Activated CD8-positive, alpha-beta T cell treated with anti-CD3 and anti-CD28 coated beads for 36 hours (primary cell): ENCODE results near the gene ACAD11. TPM values are rescaled to one million over a fixed set of nuclear protein-coding genes. Genes with fewer than 3 reads are reported as not detected.
A peak's percentile ranks its signal among the peaks of the same experiment; 100 is the strongest.

Experiments
- ATAC-seq: fragments of 200-7000 bp; cut with Tn5 transposase; one replicate; pipeline ENCODE4 v1.10.0; 2021; ENCODE audit warnings: mild to moderate bottlenecking, moderate library complexity
- CTCF ChIA-PET: fragments of 350-600 bp; sonication (Branson Sonifier 250); formaldehyde crosslinking; loops from one replicate; lab custom pipeline; 2021; ENCODE audit warnings: antibody characterized with exemption; lab: Charles Lee
- POLR2A ChIA-PET: fragments of 350-600 bp; sonication (Branson Sonifier 250); formaldehyde crosslinking; loops from one replicate; lab custom pipeline; 2021; ENCODE audit warnings: antibody characterized with exemption; lab: Charles Lee
- DNase-seq: peaks from one replicate; pipeline ENCODE4 v3.0.0-alpha.2; 2020
- H3K27ac Mint-ChIP-seq: one replicate; pipeline ENCODE4 v1.8.0; 2021; ENCODE audit warnings: mild to moderate bottlenecking, mixed read lengths
- H3K27me3 Mint-ChIP-seq: one replicate; pipeline ENCODE4 v1.8.0; 2021; ENCODE audit warnings: mixed read lengths
- H3K36me3 Mint-ChIP-seq: one replicate; pipeline ENCODE4 v1.8.0; 2021; ENCODE audit warnings: low read depth, mixed read lengths
- H3K4me1 Mint-ChIP-seq: one replicate; pipeline ENCODE4 v1.8.0; 2021; ENCODE audit warnings: low read depth, mixed read lengths
- H3K4me3 Mint-ChIP-seq: one replicate; pipeline ENCODE4 v1.8.0; 2021; ENCODE audit warnings: mild to moderate bottlenecking, moderate library complexity, mixed read lengths
- H3K9me3 Mint-ChIP-seq: one replicate; pipeline ENCODE4 v1.8.0; 2021; ENCODE audit warnings: mixed read lengths
- intact Hi-C: fragments of 100-400 bp; cut with micrococcal nuclease; formaldehyde crosslinking; loops from one replicate; pipeline ENCODE4 v1.10.0; 2022
- total RNA-seq, 2 experiments: library from RNA; stranded (reverse); gene quantifications; one replicate each; pipeline ENCODE4 v1.2.3, GENCODE V29; 2021
- TF ChIP-seq, protein P1 (sequence below): fragments of 200-600 bp; IDR thresholded peaks from one replicate; pipeline ENCODE4 v1.8.0; 2022; ENCODE audit warnings: antibody characterized with exemption, mild to moderate bottlenecking

Gene ACAD11
- total RNA-seq, 2 experiments from 2014 or later, result 20.6 to 22.3 TPM

GRCh38 chr3:132569153-132569552, 90.5 kb downstream of the ACAD11 start:
- intact Hi-C loops, result no loop called here
- DNase-seq, result no peak

GRCh38 chr3:132568422-132568821, 91.2 kb downstream of the ACAD11 start:
- TF ChIP-seq, protein P1, sequence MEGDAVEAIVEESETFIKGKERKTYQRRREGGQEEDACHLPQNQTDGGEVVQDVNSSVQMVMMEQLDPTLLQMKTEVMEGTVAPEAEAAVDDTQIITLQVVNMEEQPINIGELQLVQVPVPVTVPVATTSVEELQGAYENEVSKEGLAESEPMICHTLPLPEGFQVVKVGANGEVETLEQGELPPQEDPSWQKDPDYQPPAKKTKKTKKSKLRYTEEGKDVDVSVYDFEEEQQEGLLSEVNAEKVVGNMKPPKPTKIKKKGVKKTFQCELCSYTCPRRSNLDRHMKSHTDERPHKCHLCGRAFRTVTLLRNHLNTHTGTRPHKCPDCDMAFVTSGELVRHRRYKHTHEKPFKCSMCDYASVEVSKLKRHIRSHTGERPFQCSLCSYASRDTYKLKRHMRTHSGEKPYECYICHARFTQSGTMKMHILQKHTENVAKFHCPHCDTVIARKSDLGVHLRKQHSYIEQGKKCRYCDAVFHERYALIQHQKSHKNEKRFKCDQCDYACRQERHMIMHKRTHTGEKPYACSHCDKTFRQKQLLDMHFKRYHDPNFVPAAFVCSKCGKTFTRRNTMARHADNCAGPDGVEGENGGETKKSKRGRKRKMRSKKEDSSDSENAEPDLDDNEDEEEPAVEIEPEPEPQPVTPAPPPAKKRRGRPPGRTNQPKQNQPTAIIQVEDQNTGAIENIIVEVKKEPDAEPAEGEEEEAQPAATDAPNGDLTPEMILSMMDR, result no peak
- intact Hi-C loops, result no loop called here
- H3K27me3 Mint-ChIP-seq, result no peaks in the 10 kb centered on the region
- DNase-seq, result no peak
- H3K36me3 Mint-ChIP-seq, result peaks cover 51% of the 10 kb centered on the region
- ChIA-PET CTCF (interaction anchor here (1.3 to 1.4 kb wide), 2 partner anchors 32 to 73 kb away, joined by 3 read pairs; no protein-coding TSS in a partner anchor), POLR2A (no interaction called here)
- no peak for ATAC-seq
- no peaks in the 10 kb centered on the region for H3K9me3 Mint-ChIP-seq
- H3K4me3 Mint-ChIP-seq, result no peak overlapping the region
- H3K27ac Mint-ChIP-seq, result peak overlapping the region; percentile 65
- peaks cover 20% of the 10 kb centered on the region for H3K4me1 Mint-ChIP-seq

More at GRCh38 chr3:132569153-132569552, 90.5 kb downstream of the ACAD11 start:
- TF ChIP-seq, protein P1, result no peak
- H3K27ac Mint-ChIP-seq, result peak overlapping the region; percentile 65
- H3K9me3 Mint-ChIP-seq, result no peaks in the 10 kb centered on the region
- H3K27me3 Mint-ChIP-seq, result no peaks in the 10 kb centered on the region
- peaks cover 50% of the 10 kb centered on the region for H3K36me3 Mint-ChIP-seq
- CTCF ChIA-PET, result interaction anchor here (1.4 kb wide), 1 partner anchor 33 kb away, joined by 3 read pairs; no protein-coding TSS in a partner anchor
- POLR2A ChIA-PET, result no interaction called here
- peak; percentile 87 for ATAC-seq
- H3K4me3 Mint-ChIP-seq, result no peak overlapping the region
- H3K4me1 Mint-ChIP-seq, result peaks cover 20% of the 10 kb centered on the region

DNA sequence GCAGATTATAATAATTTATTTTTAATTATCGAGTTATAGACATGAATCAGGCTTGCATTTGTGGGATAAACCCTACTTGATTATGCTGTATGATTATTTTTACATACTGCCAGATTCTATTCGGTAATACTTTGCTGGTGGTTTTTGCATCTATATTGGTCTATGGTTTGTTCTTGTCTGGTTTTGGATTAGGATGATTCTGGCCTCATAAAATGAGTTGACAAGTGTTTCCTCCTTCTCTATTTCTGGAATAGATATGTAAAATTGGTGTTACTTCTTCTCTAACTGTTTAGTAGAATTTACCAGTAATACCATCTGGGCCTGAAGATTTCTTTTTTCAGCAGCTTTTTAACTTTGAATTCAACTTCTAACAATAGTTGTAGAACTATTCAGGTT, 95.5 kb downstream of the ACAD11 start:
- H3K36me3 Mint-ChIP-seq, result peaks cover 32% of the 10 kb centered on the region
- peaks cover 10% of the 10 kb centered on the region for H3K4me1 Mint-ChIP-seq
- H3K27ac Mint-ChIP-seq, result no peak overlapping the region
- CTCF ChIA-PET, result no interaction called here
- no peaks in the 10 kb centered on the region for H3K27me3 Mint-ChIP-seq
- intact Hi-C loops, result no loop called here
- H3K9me3 Mint-ChIP-seq, result no peaks in the 10 kb centered on the region
- POLR2A ChIA-PET, result no interaction called here
- ATAC-seq (no peak), DNase-seq (no peak)
- TF ChIP-seq, protein P1, result no peak
- H3K4me3 Mint-ChIP-seq, result no peak overlapping the region

DNA sequence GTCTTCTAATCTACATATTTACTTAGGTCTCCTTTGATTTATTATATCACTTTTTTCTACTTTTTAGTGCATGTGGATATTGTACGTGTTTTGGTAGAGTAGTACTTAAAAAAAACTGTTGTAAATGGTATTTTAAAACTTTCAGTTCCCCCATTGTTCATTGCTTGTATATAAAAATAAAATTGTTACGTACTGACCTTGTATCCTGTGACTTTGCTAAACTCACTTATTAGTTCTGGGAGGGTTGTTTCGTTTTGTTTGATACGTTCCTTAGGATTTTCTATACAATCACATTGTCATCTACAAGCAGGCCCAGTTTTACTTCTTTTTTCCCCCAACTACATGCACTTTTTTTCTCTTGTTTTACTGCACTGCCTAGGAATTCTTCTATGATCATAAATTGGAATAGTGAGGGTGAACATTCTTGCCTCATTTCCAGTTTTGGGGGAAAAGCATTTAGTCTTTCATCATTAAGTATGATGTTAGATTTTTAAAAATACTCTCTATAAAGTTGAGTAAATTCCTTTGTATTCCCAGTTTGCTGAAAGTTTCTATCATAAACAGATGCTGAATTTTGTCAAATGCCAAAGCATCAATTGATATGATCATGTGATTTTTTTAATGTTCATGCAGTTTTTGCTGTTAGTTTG, 96.1 kb downstream of the ACAD11 start:
- ChIA-PET POLR2A (no interaction called here), CTCF (interaction anchor here (1.0 kb wide), 1 partner anchor 10 kb away, joined by 3 read pairs; no protein-coding TSS in a partner anchor)
- DNase-seq (no peak), ATAC-seq (no peak)
- peaks cover 29% of the 10 kb centered on the region for H3K36me3 Mint-ChIP-seq
- no peaks in the 10 kb centered on the region for H3K27me3 Mint-ChIP-seq
- H3K4me1 Mint-ChIP-seq, result peaks cover 5% of the 10 kb centered on the region
- TF ChIP-seq, protein P1, result no peak
- no peak overlapping the region for H3K4me3 Mint-ChIP-seq
- intact Hi-C loops, result no loop called here
- H3K9me3 Mint-ChIP-seq, result no peaks in the 10 kb centered on the region
- no peak overlapping the region for H3K27ac Mint-ChIP-seq

DNA sequence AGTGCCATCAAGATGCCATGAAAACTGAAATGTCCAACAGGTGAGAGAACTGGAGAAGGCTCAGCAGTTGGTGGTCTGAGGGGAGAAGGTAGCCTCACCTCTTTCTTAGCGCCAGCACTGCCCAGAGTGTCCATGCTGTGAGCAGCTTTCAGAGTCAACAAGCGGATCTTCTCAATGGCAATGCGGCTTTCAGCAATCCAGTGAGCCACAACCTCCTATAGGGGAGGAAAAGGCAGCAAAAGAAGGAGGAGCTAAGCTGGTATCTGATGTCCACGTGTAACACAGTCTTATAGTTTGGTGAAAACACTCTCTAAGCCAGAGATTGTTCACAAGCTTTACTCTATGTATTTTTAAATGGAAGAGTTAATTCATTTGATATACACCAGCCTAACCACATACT, 98.6 kb downstream of the ACAD11 start:
- Mint-ChIP-seq H3K4me1 (no peaks in the 10 kb centered on the region), H3K36me3 (peaks cover 28% of the 10 kb centered on the region), H3K4me3 (no peak overlapping the region), H3K27me3 (no peaks in the 10 kb centered on the region), H3K9me3 (no peaks in the 10 kb centered on the region), H3K27ac (no peak overlapping the region)
- POLR2A ChIA-PET, result no interaction called here
- TF ChIP-seq, protein P1, result no peak
- DNase-seq, result no peak
- no peak for ATAC-seq
- CTCF ChIA-PET, result interaction anchor here (1.0 kb wide), 1 partner anchor 25 kb away, joined by 3 read pairs; no protein-coding TSS in a partner anchor
- intact Hi-C loops, result no loop called here
